ENCODE results near the gene ATRIP. TPM values are rescaled to one million over a fixed set of nuclear protein-coding genes. Genes with fewer than 3 reads are reported as not detected.

The ATRIP gene
- total RNA-seq, 2 experiments from 2014 or later: 17.3 to 17.9 TPM

DNA sequence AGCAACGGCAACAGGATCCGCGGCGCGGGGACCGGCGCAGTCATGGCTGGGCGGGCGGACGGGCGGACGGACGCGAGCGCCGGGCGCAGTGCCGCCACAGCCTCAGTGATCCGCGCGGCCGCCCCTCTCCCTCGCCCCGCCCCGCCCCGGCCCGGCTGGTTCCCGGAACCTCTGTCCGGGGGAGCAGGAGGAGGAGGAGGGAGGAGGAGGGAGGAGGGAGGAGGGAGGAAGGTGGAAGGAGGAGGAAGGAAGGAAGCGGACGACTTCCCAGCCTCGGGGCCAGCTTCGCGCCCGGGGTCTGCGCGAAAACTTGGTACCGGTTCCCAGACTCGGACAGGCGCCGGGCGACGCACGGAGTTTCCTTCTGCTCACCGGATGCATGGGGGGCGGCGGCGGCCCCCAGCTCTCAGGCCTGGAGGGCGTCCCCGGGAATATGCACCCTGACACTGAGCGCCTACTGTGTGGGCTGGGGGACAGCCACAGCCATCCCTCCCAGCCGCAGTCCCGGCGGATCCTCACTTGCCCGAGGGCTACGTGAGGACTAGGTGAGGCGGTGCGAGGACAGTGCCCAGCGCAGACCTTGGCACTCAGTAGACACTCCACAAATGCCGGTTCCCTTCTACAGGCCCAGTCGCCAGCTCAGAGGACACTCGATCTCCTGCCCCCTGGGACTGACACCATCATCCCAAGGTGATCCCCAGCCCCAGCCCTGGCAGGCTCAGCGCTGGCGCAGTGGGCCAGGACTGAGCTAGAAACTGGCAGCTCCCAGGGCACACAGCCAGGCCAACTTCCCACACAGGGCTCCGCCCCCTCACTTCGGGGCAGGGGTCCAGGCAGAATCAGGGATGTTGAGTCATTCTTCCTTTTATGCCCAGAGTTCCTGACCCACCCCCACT lies 57.8 kb downstream of the ATRIP start, which contains the start of gene SHISA5:
Gene SHISA5 (minus strand): TSS at position 124 of the 896 bp plus-strand sequence. CDS start 80 bp downstream, at position 44.
- Mint-ChIP-seq H3K36me3 (no peaks in the 10 kb centered on the region), H3K9me3 (no peaks in the 10 kb centered on the region), H3K27me3 (no peaks in the 10 kb centered on the region), H3K4me3 (peak within 1 kb of the TSS; percentile 73), H3K27ac (peak within 1 kb of the TSS; percentile 69), H3K4me1 (peaks cover 34% of the 10 kb centered on the region)
- DNase-seq: peak; percentile 66

DNA sequence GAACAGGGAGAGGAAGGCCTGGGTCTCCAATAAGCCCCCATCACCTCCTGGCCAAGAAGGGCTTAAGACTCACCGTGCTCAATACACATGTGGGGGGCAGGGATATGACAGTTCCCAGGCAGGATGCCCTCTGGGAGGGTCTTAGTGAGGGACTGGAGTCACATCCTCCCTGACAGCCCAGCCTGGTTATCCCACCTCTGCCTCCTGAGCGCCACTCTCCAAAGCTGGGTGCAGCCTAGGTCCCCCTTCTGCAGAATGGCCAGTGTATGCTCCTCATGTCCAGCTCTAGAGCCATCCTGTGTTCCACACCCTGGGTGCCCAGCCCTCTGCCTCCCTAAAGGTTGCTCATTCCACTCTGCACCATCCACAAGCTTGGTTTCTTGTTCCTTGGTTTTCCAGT lies 58.6 kb downstream of the ATRIP start:
- Mint-ChIP-seq H3K27me3 (no peaks in the 10 kb centered on the region), H3K4me3 (peak overlapping the region; percentile 68), H3K4me1 (peaks cover 33% of the 10 kb centered on the region), H3K27ac (no peak overlapping the region), H3K36me3 (no peaks in the 10 kb centered on the region), H3K9me3 (no peaks in the 10 kb centered on the region)
- DNase-seq: no peak

DNA sequence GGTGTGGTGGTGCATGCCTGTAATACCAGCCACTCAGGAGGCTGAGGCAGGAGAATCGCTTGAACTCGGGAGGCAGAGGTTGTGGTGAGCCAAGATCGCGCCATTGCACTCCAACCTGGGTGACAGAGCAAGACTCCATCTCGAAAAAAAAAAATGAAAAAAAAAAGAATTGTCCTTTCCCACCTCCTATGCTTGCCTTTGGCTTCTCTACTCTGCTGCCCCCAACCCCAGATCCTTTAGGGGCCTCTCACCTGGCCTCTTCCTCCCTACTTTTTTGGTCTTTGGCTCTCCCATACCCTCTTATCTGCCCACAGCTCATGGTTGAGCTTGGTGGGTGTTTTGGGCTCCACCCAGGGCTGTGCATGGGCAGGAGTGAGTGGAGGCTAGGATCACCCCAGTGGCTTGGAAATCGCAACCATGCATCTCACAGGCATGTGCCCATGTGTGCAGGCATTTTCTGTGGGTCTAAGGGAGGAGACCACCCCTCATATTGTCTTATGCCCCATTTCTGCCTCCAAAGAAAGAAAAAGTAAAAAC lies 59.5 kb downstream of the ATRIP start:
- H3K9me3 Mint-ChIP-seq: no peaks in the 10 kb centered on the region
- H3K4me3 Mint-ChIP-seq: no peak overlapping the region
- no peaks in the 10 kb centered on the region for H3K27me3 Mint-ChIP-seq
- H3K36me3 Mint-ChIP-seq: no peaks in the 10 kb centered on the region
- H3K4me1 Mint-ChIP-seq: peaks cover 31% of the 10 kb centered on the region
- no peak overlapping the region for H3K27ac Mint-ChIP-seq
- no peak for DNase-seq

DNA sequence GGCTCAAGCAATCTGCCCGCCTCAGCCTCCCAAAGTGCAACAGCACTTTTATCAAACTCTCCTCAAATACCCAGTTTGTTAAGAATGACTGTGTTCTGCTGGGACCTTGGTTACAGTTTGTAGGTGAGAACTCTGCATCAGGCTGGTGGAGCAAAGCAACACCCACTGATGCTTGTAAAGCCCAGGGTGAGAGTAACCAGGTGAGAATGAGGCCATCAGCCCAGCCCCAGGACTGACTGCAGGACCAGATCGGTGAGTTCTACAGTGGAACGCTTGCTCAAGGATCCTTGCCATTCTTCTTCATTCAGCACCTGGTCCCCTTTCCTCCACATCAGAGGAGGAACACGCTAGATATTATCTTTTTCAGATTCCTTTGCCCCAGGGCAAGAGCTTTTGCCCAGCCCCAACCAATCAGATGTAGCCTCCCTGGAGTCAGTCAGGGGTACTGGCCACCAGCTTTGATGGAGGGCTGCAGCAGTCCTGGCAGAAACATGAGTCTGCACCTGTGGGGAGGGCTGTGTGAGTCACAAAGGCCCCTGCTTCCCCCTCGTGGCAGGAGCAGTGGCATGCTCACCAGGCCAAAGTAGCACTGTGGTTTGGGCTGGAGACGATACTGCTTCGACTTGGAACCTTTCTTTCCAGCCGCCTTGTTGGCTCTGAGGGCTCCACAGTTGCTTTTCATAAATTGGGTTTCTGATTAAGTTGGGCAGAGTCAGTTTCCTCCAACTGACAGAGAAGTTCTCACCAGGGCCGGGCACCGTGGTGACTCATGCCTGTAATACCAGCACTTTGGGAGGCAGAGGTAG lies 60.9 kb downstream of the ATRIP start:
- H3K9me3 Mint-ChIP-seq: no peaks in the 10 kb centered on the region
- peak; percentile 76 for DNase-seq
- peaks cover 34% of the 10 kb centered on the region for H3K4me1 Mint-ChIP-seq
- peak overlapping the region; percentile 56 for H3K27ac Mint-ChIP-seq
- no peaks in the 10 kb centered on the region for H3K27me3 Mint-ChIP-seq
- H3K36me3 Mint-ChIP-seq: no peaks in the 10 kb centered on the region
- H3K4me3 Mint-ChIP-seq: no peak overlapping the region

DNA sequence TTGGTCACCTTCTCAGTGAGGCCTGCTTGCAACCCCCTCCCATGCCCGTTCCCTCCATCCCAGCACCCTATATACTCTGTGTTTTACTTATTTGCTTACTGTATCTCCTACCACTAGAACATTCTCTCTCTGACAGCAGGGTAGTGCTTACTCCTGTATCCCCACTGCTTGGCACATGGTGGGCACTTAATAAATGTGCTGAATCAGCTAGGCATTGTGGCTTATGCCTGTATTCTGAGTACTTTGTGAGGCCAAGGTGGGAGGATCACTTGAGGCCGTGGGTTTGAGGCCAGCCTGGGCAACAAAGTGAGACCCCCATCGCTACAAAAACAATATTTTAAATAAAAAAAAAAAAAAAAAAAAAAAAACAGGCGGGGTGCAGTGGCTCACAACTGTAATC lies 65.0 kb downstream of the ATRIP start:
- H3K27me3 Mint-ChIP-seq: no peaks in the 10 kb centered on the region
- H3K36me3 Mint-ChIP-seq: no peaks in the 10 kb centered on the region
- peaks cover 43% of the 10 kb centered on the region for H3K4me1 Mint-ChIP-seq
- no peak overlapping the region for H3K4me3 Mint-ChIP-seq
- no peak overlapping the region for H3K27ac Mint-ChIP-seq
- no peaks in the 10 kb centered on the region for H3K9me3 Mint-ChIP-seq
- no peak for DNase-seq

- H3K27ac Mint-ChIP-seq: no peak overlapping the region
- H3K4me1 Mint-ChIP-seq: peaks cover 51% of the 10 kb centered on the region
- H3K4me3 Mint-ChIP-seq: no peak overlapping the region
- H3K9me3 Mint-ChIP-seq: no peaks in the 10 kb centered on the region
- H3K27me3 Mint-ChIP-seq: no peaks in the 10 kb centered on the region
- peaks cover 3% of the 10 kb centered on the region for H3K36me3 Mint-ChIP-seq
- peak; percentile 14 for DNase-seq
Observed at GRCh38 chr3:48514431-48515227, 68.1 kb downstream of the ATRIP start.

Other genes with a start within 250 kb of the ATRIP start
- not detected for gene CAMP, start 223.2 kb upstream of the ATRIP start, total RNA-seq
- 10 to 100 TPM; 21.7 to 22.8 TPM for gene ZNF589, start 205.6 kb upstream of the ATRIP start, total RNA-seq
- gene NME6, start 145.4 kb upstream of the ATRIP start, total RNA-seq: 10 to 100 TPM; 31.5 to 34.6 TPM
- gene SPINK8, start 113.1 kb upstream of the ATRIP start, total RNA-seq: not detected
- not detected for gene FBXW12, start 74.5 kb upstream of the ATRIP start, total RNA-seq
- gene PLXNB1, start 16.7 kb upstream of the ATRIP start, total RNA-seq: 1 to 10 TPM; 1.6 to 2.4 TPM
- 10 to 100 TPM; 28.2 to 29.5 TPM for gene CCDC51, start 6.6 kb upstream of the ATRIP start, total RNA-seq
- 100 to 1,000 TPM; 398 to 421 TPM for gene TMA7, start 6.5 kb upstream of the ATRIP start, total RNA-seq
- gene SHISA5, start 57.4 kb downstream of the ATRIP start, total RNA-seq: 10 to 100 TPM; 68.8 to 73.5 TPM
- gene PFKFB4, start 110.1 kb downstream of the ATRIP start, total RNA-seq: 10 to 100 TPM; 33.7 to 36.1 TPM
- not detected for gene UCN2, start 117.0 kb downstream of the ATRIP start, total RNA-seq
- gene COL7A1, start 148.6 kb downstream of the ATRIP start, total RNA-seq: 1 to 10 TPM; 1.4 to 1.8 TPM
- 100 to 1,000 TPM; 193 to 209 TPM for gene UQCRC1, start 162.9 kb downstream of the ATRIP start, total RNA-seq
- gene TMEM89, start 175.0 kb downstream of the ATRIP start, total RNA-seq: not detected
- gene SLC26A6, start 188.7 kb downstream of the ATRIP start, total RNA-seq: 10 to 100 TPM; 16.6 to 18.4 TPM
- gene CELSR3, start 216.1 kb downstream of the ATRIP start, total RNA-seq: 10 to 100 TPM; 18.2 to 18.6 TPM
- 10 to 100 TPM; 43.8 to 43.9 TPM for gene NCKIPSD, start 239.2 kb downstream of the ATRIP start, total RNA-seq